ENCODE data around the gene TMEM94.

GRCh38 chr17:75460295-75460694 is 3.9 kb downstream of the TMEM94 start:
- TF ChIP-seq EZH2phosphoT487 (IDR thresholded peaks at IDR 0.05; ENCODE audit: low read length) (no peak), EZH2 (optimal IDR thresholded peaks at IDR 0.05; ENCODE audit: low read depth, low read length) (no peak), CTCF (IDR thresholded peaks at IDR 0.05; ENCODE audit: low read length) (no peak)

All from MM.1S (cell line).